Measurements from ENCODE around the gene GPR26. TPM values are rescaled to one million over a fixed set of nuclear protein-coding genes. Genes with fewer than 3 reads are reported as not detected.

GPR26 gene, protein sequence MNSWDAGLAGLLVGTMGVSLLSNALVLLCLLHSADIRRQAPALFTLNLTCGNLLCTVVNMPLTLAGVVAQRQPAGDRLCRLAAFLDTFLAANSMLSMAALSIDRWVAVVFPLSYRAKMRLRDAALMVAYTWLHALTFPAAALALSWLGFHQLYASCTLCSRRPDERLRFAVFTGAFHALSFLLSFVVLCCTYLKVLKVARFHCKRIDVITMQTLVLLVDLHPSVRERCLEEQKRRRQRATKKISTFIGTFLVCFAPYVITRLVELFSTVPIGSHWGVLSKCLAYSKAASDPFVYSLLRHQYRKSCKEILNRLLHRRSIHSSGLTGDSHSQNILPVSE
- not detected for polyA plus RNA-seq (2013, experiment 1 of 2; ENCODE audit: insufficient read length)
- not detected for polyA plus RNA-seq (2013, experiment 2 of 2; ENCODE audit: insufficient read length)

DNA sequence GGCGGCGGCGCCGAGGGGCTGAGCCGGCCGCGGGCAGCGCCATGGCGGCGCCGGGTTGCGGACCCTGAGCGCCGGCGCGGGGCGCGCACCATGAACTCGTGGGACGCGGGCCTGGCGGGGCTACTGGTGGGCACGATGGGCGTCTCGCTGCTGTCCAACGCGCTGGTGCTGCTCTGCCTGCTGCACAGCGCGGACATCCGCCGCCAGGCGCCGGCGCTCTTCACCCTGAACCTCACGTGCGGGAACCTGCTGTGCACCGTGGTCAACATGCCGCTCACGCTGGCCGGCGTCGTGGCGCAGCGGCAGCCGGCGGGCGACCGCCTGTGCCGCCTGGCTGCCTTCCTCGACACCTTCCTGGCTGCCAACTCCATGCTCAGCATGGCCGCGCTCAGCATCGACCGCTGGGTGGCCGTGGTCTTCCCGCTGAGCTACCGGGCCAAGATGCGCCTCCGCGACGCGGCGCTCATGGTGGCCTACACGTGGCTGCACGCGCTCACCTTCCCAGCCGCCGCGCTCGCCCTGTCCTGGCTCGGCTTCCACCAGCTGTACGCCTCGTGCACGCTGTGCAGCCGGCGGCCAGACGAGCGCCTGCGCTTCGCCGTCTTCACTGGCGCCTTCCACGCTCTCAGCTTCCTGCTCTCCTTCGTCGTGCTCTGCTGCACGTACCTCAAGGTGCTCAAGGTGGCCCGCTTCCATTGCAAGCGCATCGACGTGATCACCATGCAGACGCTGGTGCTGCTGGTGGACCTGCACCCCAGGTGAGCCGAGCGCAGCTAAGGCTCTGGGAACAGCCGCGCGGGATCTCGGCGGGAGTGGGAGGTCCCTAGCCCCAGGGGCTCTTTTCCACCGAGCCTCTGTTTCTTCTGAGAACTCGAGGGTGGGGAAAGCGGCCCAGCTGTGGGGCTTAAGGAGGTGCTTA, at the start of gene GPR26:
Gene GPR26, plus strand, starts transcription at position 38 of the 919 bp plus-strand sequence. Its CDS starts 53 bp downstream, at position 91.
- DNase-seq = no peak

DNA sequence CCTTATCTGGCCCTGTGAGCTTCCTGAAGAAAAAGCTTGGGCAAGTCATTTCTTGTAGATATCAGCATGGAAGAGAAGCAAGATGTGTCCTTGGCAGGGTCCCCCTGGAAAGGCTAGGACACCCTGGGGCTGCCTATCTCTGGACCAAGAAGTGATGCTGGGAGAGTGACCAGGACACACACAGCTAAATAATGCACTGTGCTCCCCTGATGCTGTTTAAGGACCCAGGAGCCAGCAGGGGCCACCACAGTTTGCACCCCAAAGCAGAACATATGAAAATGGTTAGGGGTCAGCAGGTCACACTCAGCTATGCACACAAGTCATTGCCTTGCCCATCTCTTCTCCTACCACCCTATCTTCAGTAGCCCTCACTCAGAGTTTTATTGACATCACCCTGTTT, 47.9 kb upstream of the GPR26 start:
- DNase-seq = no peak

DNA sequence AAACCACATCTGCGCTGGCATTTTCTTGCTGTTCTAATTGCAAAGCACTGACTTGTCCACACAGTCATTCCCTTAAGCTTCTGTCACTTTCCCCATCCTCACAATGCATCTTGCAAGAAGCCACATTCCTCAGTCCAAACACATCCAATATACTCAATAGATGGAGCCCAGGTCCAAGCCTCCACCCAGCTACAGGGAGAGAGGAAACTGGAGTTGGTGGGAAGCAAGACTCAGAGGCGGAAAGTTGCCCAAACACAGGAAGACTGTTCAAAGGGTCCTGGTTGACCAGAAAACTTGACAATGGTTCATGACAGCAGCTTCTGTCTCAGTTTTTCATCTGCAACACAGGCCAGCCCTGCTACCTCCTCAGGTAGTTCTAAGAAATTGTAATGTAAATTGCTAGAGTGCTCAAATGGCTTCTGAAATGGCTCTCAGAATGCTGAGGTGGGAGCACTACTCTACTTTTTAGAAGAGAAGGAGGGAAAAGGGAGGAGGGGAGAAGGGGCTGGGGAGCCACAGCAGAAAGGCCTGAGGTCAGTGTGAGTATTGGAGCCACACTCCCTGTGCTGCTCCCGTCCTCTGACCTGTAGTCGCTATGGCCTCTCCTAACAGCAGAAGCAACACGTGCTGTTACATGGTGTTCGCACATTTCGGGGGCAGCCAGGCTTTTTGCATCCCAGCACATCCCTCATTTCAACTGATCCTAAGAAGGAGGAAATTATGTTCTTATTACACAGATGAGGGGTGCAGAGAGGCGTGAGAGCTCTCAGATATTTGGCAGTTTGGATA, 46.9 kb upstream of the GPR26 start:
- no peak for DNase-seq

DNA sequence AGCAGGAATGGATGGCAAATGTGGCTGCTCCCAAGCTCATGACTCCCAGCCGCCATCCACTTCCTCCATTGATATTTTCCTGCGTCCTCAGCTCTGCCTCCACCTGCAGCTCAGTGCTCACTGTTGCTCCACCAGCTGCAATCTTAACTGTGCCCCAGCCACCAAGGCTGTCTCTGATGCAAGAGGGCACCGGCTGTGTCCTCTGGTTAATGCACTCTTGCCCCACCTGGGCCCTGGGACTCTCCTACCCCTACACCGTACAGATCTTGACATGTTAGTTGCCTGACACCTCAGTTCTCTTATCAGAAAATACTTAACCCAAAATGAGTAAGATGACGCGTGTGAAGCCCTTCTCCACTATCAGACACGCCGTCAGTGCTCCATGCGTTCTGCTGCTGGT, 45.5 kb upstream of the GPR26 start:
- DNase-seq = no peak

DNA sequence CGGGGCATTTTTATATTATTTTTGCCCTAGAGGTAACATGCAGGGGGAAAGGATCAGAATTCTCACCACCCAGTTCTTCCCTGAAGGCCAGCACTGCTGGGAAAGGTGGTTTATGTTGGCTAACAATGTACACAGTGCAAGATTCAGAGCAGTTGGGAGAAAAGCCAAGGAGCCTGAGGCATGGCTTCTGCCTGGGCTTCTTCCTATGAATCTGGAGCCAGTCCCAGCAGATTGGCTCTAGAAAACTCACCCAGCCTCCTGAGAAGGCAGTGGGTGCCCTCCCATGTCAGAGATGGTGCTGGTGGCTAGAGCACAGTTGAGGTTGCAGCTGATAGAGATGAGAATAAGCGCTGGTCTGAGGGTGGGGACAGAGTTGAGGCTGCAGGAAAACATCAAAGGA, 44.7 kb upstream of the GPR26 start:
- no peak for DNase-seq

DNA sequence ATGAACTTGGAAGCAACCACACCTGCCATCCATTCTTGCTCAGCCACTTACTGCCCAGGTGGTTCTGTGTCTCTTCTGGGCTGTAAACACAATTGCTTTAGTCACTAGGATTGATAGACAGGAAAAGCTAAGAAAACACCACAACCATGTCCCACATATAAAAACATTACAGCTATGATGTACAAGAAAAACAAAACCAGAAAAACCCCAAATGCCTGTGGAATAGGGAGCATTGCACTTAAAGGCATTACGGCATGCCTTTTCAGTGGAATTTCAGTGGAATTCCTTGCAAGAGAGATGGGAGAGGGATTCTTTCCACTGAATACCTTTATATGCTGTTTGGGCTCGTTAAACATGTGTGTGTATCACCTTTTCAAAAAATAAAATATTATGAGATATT, 44.2 kb upstream of the GPR26 start:
- peak; percentile 8 for DNase-seq

DNA sequence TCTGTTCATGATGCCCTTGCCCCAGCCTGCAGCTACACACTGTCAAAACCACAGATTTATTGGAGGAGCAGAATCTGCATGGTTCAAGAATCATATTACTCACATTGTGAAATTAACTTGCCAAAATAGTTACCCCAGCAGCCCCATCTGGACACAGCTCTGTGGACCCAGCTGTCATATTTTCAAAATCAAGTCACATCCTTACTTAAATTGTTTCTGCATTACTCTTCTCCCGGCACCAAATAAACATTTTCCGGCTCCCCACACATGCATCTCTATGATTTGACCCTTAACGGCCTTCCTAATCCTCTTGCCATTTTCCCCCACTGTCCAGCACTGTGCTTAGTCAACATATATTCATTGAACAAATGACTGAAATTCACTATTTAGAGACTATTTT, 43.8 kb upstream of the GPR26 start:
- DNase-seq = peak; percentile 19

DNA sequence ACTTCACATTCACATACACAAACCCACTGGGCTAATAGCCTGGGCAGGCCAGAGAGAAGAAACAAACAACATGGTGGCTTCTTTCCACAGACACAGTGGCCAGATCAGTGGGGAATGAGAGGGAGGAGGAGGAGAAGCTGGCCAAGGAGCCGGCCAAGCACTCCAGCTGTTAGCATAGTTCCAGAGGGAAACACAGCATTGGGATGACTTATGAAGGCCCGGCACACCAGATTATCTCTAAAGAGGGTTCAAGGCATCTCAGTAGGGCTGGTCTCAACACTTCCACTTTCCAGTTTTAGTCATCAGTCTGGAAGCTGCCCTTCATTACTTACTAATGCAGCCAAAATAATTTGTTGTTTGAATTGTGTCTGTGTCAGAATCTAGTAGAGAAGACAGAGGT, 42.1 kb upstream of the GPR26 start:
- no peak for DNase-seq

DNA sequence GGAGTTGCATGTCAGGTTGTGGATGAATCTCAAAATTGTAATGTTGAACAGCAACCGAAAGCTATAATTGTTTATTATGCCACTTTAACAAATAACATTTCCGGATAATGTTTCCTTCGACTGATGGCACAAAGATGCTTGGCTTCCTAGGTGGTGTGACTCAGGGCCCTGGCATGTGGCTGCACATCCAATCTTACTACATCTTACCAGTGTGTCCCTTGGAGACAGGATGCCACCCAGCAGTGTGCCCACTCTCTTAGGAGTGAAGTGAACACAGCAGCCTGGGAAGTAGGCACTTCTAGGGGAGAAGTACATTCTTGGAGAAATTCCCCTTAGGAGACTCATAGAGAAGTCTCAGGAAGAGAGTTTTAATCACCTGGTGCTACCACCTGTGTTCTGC, 33.0 kb upstream of the GPR26 start:
- no peak for DNase-seq

DNA sequence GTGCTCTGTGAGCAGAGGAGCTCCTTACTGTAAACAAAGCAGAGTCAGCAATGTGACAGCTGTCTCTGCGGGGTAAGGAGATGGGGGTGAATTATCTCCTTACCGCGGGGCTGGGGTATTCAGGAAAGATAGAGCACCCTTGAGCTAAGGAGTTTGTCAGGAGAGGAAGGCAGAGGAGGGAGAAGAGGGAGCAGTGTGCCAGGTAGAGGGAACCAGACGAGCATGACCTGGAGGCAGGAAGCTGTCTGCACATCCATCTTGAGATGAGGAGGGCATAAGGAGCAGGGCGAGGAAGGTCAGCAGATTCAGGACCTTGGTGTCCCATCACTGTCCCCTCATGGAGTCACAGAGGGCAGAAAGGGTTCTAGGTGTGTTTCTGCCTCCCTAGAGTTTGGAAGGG, 32.5 kb upstream of the GPR26 start:
- no peak for DNase-seq

DNA sequence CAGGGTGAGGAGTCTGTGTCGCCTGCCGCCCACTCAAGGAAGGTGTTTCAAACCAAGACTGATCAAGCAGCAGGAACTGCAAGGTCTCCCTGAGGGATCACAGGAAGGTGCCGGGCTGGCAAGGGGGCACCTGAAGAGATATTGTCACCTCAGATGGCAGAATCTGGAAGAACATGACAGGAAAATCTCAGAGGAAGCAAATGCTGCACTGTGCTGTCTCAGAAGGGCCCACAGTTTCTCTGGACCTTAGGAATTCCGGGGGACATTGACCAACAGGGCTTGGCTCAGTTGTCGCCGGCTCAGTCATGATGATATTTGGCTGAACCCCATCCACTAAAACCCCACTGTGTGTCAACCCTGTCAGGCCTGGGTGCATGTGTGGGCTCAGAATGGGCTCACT, 31.9 kb upstream of the GPR26 start:
- no peak for DNase-seq

DNA sequence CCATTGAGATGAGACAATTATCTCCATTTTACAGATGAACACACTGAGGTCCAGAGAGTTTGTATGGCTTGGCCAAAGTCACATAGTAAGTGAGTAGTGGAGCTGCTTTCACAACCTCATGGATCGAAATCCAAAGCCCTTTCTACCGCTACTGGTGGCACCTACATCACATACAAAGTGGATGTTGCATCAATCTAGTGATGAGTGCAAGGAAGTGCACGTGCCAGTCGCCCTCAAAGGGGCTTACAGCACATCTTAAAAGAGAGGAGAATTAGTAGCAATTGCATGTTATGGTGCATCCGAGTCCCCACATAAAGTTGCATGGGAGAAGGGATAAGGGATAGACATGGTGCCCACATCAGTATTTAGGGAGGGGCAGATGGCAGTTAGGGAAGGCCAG, 31.0 kb upstream of the GPR26 start:
- DNase-seq = no peak

DNA sequence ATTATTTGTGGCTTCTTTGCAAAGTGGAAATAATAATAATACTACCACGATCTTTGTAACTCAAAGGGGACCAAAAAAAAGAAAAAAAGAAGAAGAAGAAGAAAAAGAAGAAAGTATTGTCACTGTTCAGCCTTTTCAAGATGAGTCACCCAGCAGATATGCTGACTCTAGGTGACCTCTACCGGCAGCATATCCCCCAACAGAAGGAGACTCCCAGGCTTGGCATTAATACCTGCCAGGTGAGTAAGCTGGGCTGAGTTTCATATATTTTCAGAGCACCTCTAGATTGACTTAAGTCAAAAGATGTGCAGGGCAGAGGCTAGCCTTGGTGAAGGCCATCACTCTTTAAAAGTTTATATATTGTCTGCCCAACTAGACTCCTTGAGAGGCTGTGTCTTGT, 30.4 kb upstream of the GPR26 start:
- DNase-seq = no peak

DNA sequence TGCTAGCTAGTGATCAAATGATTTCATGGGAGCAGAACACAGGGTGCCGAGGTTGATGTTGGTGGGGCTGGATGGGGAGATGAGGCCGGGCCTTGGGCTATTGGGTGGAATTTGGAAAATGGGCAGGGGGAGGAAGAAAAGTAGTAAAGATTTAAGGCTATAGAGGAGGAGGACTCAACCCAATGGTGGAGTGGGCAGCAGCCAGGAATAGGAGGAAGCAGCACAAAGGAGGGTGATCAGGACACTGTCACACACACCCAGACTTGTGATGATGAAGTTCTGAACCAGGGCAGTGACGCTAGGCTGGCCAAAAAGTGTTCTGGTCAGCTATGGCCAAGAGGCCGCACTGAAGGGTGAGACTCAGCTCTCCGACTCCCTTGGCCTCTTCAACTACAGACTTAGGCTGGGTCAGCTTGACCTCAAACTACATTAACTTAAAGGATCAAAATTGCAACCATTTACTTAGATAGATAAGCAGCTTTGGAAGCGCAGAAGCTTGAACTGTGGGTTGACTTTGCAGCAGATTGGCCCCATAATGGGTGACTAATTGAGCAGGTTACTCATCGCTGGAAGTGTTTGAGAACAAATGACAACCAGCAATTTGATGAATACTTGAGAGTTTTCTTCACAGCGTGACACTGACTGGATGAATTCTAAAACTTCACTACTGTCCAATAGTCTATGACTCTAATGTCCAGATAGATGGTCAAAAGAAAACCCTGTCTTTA, 29.4 kb upstream of the GPR26 start:
- no peak for DNase-seq

DNA sequence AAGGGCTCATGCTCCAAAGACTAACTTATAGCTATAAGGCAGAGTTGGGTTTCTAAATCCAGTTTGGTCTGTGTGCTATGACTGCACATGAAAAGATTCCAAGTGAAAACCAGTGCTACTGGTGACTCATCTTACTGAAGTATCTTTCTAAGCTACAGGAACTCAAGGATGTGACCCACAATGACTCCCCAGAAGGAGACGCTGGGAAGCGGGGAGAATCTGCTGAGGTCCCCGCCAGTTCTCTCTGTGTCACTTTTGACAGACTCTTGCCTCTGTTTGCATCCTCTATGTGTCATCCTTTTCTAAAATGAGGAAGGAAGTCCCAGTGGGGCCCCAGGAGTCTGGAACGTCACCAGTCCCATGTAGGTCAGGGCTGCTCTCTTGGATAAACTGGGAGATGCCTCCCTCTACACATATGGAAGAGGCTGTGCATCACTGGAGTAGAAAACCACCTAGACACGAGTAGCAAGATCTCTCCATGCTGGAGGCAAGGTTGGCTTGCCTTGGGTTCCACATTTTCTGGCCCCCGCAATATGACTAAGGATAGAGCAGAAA, 28.8 kb upstream of the GPR26 start:
- DNase-seq = peak; percentile 42

DNA sequence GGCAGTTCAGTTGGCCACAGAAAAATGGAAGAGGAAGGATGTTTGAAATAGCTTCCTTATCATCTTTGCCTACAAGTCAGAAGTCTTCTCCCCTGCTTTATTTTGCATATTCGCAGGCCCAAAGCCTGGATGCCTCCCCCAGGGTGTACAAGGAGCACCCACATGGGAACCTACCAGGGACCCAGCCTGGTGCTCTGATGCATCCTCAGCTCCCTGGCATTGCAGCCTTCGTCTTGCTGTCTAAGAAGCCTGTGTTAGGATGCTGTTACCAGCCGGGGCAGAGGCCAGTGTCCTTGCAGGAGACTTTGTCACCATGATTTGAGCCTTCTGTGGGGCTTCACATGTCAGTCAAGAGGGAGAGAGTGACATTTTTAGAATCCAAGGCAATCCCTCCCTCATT, 27.0 kb upstream of the GPR26 start:
- DNase-seq = no peak

DNA sequence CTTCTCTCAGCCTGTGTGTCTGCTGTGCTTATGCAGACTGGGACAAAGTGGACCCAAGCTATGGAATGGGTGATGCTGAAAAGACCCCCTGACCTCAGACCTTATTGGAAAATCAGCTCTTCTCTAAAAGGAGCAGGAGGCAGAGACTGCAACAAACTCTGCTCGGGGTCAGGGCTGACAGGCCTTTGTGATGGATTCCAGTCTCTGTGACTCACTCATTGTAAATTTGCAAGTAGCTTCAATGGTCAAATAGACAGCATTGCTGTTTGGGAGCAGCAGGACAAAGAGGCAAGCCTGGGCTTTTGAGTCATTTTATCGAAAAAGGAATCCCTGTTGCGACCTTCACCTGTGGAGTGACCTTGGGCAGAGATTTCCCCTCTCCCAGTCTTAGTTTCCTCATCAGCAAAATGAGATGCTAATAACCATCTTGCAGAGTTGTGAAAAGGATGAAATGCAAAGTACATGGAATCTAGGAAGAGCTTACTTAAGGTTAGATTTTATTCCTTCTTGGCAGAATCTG, 26.1 kb upstream of the GPR26 start:
- peak; percentile 10 for DNase-seq

DNA sequence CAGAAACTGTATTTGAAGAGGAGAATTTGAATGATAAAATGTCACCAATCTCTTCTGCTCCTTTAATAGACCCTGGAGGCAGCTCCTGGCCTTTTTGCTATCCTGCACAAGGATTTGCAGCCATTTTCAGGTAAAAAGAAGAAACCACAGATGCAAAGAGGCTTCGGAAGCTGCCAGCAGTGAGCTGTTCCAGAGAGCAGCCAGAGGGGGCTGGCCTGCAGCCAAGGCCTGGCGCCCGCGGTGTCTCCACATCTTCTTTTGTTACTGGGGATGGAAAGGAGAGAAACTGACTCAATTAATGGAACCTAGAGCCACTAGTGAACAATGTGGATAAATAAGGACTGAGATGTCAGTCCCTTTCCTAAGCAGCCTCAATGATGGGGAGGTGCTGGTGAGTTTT, 23.9 kb upstream of the GPR26 start:
- no peak for DNase-seq

DNA sequence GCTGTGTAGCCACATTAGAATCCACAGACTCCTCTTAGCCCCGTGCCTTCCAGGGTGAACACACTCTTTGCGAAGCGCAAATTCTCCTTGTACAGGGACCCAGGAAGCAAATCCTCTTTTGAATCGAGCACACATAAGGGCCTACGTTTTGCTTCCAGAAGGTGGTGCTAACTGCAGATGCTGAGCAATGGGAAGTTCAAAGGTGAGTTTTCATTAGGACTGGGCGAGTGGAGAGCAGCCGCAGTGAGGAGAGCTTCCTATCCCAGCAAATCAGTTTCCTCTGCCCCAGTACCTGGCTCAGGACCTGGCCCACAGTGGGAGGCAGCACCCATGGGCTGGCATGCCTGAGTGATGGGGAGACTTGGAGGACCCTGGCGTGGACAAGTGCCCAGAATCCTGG, 23.5 kb upstream of the GPR26 start:
- DNase-seq = no peak

DNA sequence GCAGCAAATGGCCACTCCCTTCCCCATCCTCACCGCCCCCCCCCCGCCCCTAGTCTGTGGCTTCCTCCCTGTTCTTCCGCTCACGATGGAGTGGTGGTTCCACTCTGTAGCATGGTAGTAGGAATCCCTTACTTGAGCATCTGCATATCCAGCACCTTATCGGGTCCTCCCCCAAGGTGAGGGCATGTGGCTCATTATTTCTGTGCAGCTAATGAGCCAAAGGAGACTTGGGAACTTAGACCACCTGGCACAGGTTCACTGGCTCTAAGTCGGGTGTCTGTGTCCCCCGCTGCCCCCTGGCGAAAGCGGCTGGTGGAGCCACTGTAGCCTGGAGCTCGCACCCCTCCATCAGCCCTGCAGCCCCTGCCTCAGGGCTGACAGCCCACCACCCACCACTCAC, 22.8 kb upstream of the GPR26 start:
- no peak for DNase-seq

DNA sequence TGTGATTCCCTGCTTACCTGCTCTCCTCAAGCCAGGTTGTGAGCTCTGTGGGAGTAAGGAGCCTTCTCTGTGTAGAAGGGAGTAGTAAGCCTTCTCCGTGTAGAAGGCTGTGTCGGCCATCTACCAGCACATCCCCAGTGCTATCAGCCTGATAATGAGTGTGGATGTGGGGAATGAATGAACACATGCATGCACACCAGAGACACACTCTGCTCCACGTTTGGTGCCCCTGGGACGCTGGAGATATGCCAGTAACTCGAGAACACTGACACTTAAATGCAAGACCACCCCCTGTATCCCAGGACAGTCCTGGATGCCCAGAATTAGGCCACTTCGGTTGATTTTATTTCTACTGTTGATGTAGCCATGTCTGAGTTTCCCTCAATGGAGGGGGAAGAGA, 21.1 kb upstream of the GPR26 start:
- DNase-seq = no peak

DNA sequence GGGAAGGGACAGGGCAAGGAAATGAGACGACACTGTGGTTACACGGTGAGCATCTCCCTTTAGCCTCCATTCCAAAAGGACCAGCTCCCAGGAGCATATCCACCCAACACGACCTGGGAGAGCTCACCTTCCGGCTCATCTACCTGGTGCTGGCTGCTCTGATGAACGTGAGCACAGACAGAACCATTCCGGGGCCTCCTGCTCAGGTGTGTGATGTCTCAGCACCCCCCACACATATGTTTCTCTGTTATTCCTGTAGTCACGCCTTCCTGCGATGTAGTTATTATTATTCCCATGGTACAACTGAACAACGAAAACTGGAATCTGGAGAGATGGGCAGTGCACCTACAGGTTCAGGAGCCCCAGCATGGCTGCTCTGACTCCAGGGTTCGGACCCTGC, 20.5 kb upstream of the GPR26 start:
- DNase-seq = no peak
